Esophagus squamous epithelium (tissue), 5 donors: ENCODE measurements around the gene CEP350. TPM values are rescaled to one million over a fixed set of nuclear protein-coding genes. Genes with fewer than 3 reads are reported as not detected.

ENCODE experiments used
- DNase-seq: peaks from one replicate; lab custom pipeline; 2025; lab: John Stamatoyannopoulos, UW
- H3K27ac ChIP-seq, 4 donors: fragments of 200-600 bp; sonication (generic); one replicate each; pipeline ENCODE4 v1.5.1; 2016 to 2019; ENCODE audit warnings: mild to moderate bottlenecking in 1 of 4
- H3K27me3 ChIP-seq, 4 donors: fragments of 200-600 bp; sonication (generic); 1 replicate in 3 of 4; 2 replicates in 1 of 4; pipeline versions ENCODE4 v1.5.1 to v1.6.0; 2017 to 2021; ENCODE audit warnings: antibody characterized with exemption in 1 of 4
- H3K36me3 ChIP-seq, 3 donors: fragments of 200-600 bp; sonication (generic); one replicate each; pipeline ENCODE4 v1.5.1; 2016 to 2019
- H3K4me1 ChIP-seq, 3 donors: fragments of 200-600 bp; sonication (generic); one replicate each; pipeline ENCODE4 v1.5.1; 2017 to 2019
- H3K4me3 ChIP-seq, 4 donors: fragments of 200-600 bp; sonication (generic); 1 replicate in 3 of 4; 2 replicates in 1 of 4; pipeline ENCODE4 v1.5.1; 2016 to 2019; ENCODE audit warnings: mild to moderate bottlenecking in 2 of 4, moderate library complexity in 1 of 4
- H3K9me3 ChIP-seq, 3 donors: fragments of 200-600 bp; sonication (generic); one replicate each; pipeline ENCODE4 v1.5.1; 2016 to 2019
- CTCF ChIP-seq, 6 experiments: fragments of 450-650 bp in 4 of 6; fragments of 200-600 bp in 2 of 6; sonication (generic) in 2 of 6; IDR thresholded peaks; one replicate each; pipeline ENCODE4 v1.5.1; 2016 to 2019; ENCODE audit warnings: antibody characterized with exemption in 6 of 6, mild to moderate bottlenecking in 4 of 6, moderate library complexity in 4 of 6
- POLR2A ChIP-seq, 4 donors: fragments of 450-650 bp; IDR thresholded peaks; one replicate each; pipeline ENCODE4 v1.6.1; 2017; ENCODE audit warnings: antibody characterized with exemption in 4 of 4, mild to moderate bottlenecking in 4 of 4, moderate library complexity in 3 of 4
- WGBS, 2 donors: methylation state at CpG; one replicate each; pipeline ENCODE4 v1.1.5; 2018; 5-methylcytosine and 5-hydroxymethylcytosine counted together
- intact Hi-C: fragments of 100-400 bp; cut with DNase I; formaldehyde crosslinking; loops from one replicate; pipeline ENCODE4 v1.15.0; 2022
- total RNA-seq, 4 donors: library from RNA; depleted of rRNA; stranded (reverse); fragments of >200 nt; gene quantifications; one replicate each; pipeline ENCODE4 v1.1.0, GENCODE V29; 2016
- donor health status: DM: yes; HTN: yes; CAD: no.

The CEP350 gene
- total RNA-seq, 4 donors from 2014 or later = 31.1 to 66.9 (median 45.2) TPM

DNA sequence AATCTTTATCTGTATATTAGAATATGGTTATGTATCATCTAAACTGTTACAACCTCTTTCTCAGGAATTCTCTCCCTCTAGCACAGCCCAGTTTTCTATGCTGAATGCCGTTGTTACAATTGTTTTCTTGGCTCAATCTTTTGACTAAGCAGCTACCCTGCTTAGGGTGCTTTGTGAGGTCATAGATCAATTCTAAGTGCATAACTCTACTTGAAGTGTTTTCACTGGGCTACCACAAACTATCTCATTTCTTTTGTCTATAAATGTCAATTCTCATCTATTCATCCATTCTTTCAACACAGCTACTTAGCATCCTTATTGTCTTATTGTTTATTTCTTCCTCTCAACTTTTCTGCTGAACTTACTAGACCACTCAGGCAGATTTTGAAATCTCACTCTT is 77.1 kb downstream of the CEP350 start:
- 95 to 96% methylated on average over 1 of the region's 1 CpG for WGBS, 2 donors
- TF ChIP-seq CTCF (IDR thresholded peaks at IDR 0.05) = no peak
- no peak for TF ChIP-seq POLR2A (IDR thresholded peaks at IDR 0.05)
- Histone ChIP-seq H3K9me3 (no peaks in the 10 kb centered on the region), H3K36me3 (peaks cover 0 to 81% (median 9%) of the 10 kb centered on the region in 3 donors), H3K4me3 (no peak overlapping the region), H3K27me3 (no peaks in the 10 kb centered on the region), H3K4me1 (peaks cover 0 to 16% (median 0%) of the 10 kb centered on the region in 3 donors), H3K27ac (no peak overlapping the region)
- DNase-seq = no peak
- intact Hi-C loops = no loop called here

- Histone ChIP-seq H3K4me3 (no peak overlapping the region), H3K27me3 (no peaks in the 10 kb centered on the region), H3K4me1 (peaks cover 0 to 6% (median 0%) of the 10 kb centered on the region in 3 donors), H3K9me3 (no peaks in the 10 kb centered on the region), H3K36me3 (peaks cover 6 to 81% (median 9%) of the 10 kb centered on the region in 3 donors), H3K27ac (no peak overlapping the region)
- 50 to 59% methylated on average over 1 of the region's 1 CpG for WGBS, 2 donors
- TF ChIP-seq CTCF (IDR thresholded peaks at IDR 0.05) = no peak
- TF ChIP-seq POLR2A (IDR thresholded peaks at IDR 0.05) = no peak
- no peak for DNase-seq
- intact Hi-C loops = no loop called here
These were observed 78.8 kb downstream of the CEP350 start for GRCh38 chr1:180033390-180033789.

- intact Hi-C loops = no loop called here
- Histone ChIP-seq H3K4me1 (no peaks in the 10 kb centered on the region), H3K9me3 (no peaks in the 10 kb centered on the region), H3K36me3 (peaks cover 5 to 85% (median 10%) of the 10 kb centered on the region in 3 donors), H3K4me3 (no peak overlapping the region), H3K27me3 (no peaks in the 10 kb centered on the region), H3K27ac (no peak overlapping the region)
- DNase-seq = no peak
- 89 to 90% methylated on average over 3 of the region's 3 CpGs for WGBS, 2 donors
- TF ChIP-seq CTCF (IDR thresholded peaks at IDR 0.05) (no peak), POLR2A (IDR thresholded peaks at IDR 0.05) (no peak)
These were observed 85.4 kb downstream of the CEP350 start for GRCh38 chr1:180040034-180040433.

DNA sequence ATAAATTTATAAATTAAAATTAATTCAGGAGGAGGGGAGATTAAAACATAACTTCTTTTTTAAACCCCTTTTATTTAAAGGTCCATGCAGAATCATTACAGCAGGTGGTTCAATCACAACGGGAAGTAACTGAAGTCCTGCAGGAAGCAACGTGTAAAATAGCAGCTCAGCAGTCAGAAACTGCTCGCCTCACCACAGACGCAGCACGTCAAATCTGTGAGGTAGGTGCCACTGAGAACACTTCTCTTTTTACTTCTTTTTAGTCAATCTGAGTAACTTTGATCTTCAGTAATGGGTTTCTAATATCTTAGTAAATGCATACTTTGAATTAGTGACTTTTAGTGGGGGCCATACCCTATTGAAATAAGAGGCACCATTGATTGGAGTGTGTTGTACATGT is 87.0 kb downstream of the CEP350 start:
- no peak overlapping the region for H3K4me3 ChIP-seq
- TF ChIP-seq CTCF (IDR thresholded peaks at IDR 0.05) (no peak), POLR2A (IDR thresholded peaks at IDR 0.05) (no peak)
- no peak for DNase-seq
- H3K9me3 ChIP-seq = no peaks in the 10 kb centered on the region
- intact Hi-C loops = no loop called here
- peaks cover 5 to 85% (median 10%) of the 10 kb centered on the region in 3 donors for H3K36me3 ChIP-seq
- no peaks in the 10 kb centered on the region for H3K27me3 ChIP-seq
- no peak overlapping the region for H3K27ac ChIP-seq
- WGBS, 2 donors = 80 to 84% methylated on average over 5 of the region's 5 CpGs
- no peaks in the 10 kb centered on the region for H3K4me1 ChIP-seq

DNA sequence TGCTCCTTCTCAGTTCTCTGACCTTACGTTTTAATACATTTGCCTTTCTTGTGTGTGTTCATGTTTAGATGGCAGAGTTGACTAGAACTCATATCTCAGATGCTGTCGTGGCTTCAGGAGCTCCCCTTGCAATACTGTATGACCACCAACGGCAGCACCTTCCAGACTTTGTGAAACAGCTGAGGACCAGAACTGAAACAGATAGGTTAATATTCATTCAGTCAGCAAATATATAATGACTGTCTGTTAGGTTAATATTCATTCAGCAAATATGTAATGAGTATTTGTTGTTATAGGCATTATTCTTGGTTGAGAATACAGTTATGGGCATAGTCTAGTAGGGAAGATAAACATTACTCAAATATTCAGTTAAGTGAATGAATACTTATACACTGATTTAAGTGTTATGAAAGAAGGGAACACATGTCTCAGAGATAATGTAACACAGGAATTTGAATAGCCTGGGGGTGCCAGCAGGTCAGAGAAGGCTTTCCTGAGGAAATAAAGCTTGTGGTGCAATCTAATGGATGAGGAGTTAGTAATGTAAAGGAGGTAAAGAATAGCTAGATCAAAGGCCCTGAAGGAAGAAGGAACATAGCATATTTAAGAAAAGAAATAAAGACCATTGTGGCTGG is 88.5 kb downstream of the CEP350 start:
- WGBS, 2 donors = 92 to 95% methylated on average over 3 of the region's 3 CpGs
- TF ChIP-seq CTCF (IDR thresholded peaks at IDR 0.05) = no peak
- Histone ChIP-seq H3K4me1 (no peaks in the 10 kb centered on the region), H3K4me3 (no peak overlapping the region), H3K9me3 (no peaks in the 10 kb centered on the region), H3K36me3 (peaks cover 5 to 85% (median 5%) of the 10 kb centered on the region in 3 donors), H3K27ac (no peak overlapping the region), H3K27me3 (no peaks in the 10 kb centered on the region)
- DNase-seq = no peak
- intact Hi-C loops = no loop called here
